Chondrocyte (in vitro differentiated cells): Measurements from ENCODE around the gene GBP6. TPM values are rescaled to one million over a fixed set of nuclear protein-coding genes. Genes with fewer than 3 reads are reported as not detected.
"Not testable (repeated sequence)": the region's sequence is repeated elsewhere in the genome, so short reads cannot be mapped to it uniquely, and the experiment has no call there.

Source experiments
- DNase-seq: peaks from one replicate; pipeline ENCODE4 v3.0.0; 2021; ENCODE audit warnings: mixed read lengths, low spot score
- H3K27ac Mint-ChIP-seq: one replicate; pipeline ENCODE4 v1.8.0; 2021; ENCODE audit warnings: mild to moderate bottlenecking, moderate library complexity, mixed read lengths; ENCODE audit not compliant: unreplicated experiment
- H3K27me3 Mint-ChIP-seq: 2 replicates; pipeline ENCODE4 v1.8.0; 2021; ENCODE audit warnings: low read depth, mixed read lengths
- H3K36me3 Mint-ChIP-seq: 2 replicates; pipeline ENCODE4 v1.8.0; 2021; ENCODE audit warnings: low read depth, mixed read lengths
- H3K4me1 Mint-ChIP-seq: 2 replicates; pipeline ENCODE4 v1.8.0; 2021; ENCODE audit warnings: low read depth, mild to moderate bottlenecking, mixed read lengths
- H3K4me3 Mint-ChIP-seq: one replicate; pipeline ENCODE4 v1.8.0; 2021; ENCODE audit warnings: mild to moderate bottlenecking, moderate library complexity, mixed read lengths; ENCODE audit not compliant: unreplicated experiment
- H3K9me3 Mint-ChIP-seq: 2 replicates; pipeline ENCODE4 v1.8.0; 2021; ENCODE audit warnings: low read depth, mixed read lengths
- CTCF ChIP-seq: fragments of 200-600 bp; sonication (generic); IDR thresholded peaks from 2 replicates; pipeline ENCODE4 v1.5.0; 2021; ENCODE audit warnings: antibody characterized with exemption, mild to moderate bottlenecking, moderate library complexity
- total RNA-seq: library from RNA; stranded (reverse); gene quantifications from 3 replicates; pipeline ENCODE4 v1.2.1, GENCODE V29; 2021

The GBP6 gene
- total RNA-seq, 1 donor from 2014 or later, result not detected

GRCh38 chr1:89337903-89338302 lies 26.0 kb upstream of the GBP6 start:
- no peaks in the 10 kb centered on the region for H3K9me3 Mint-ChIP-seq
- no peak for TF ChIP-seq CTCF
- peaks cover 10% of the 10 kb centered on the region for H3K27me3 Mint-ChIP-seq
- no peaks in the 10 kb centered on the region for H3K36me3 Mint-ChIP-seq
- no peaks in the 10 kb centered on the region for H3K4me1 Mint-ChIP-seq
- DNase-seq, result no peak
- no peak overlapping the region for H3K27ac Mint-ChIP-seq
- H3K4me3 Mint-ChIP-seq, result no peak overlapping the region

- H3K36me3 Mint-ChIP-seq, result no peaks in the 10 kb centered on the region
- H3K27ac Mint-ChIP-seq, result no peak overlapping the region
- no peaks in the 10 kb centered on the region for H3K9me3 Mint-ChIP-seq
- no peak for DNase-seq
- no peaks in the 10 kb centered on the region for H3K4me1 Mint-ChIP-seq
- peaks cover 10% of the 10 kb centered on the region for H3K27me3 Mint-ChIP-seq
- H3K4me3 Mint-ChIP-seq, result no peak overlapping the region
- no peak for TF ChIP-seq CTCF
These were observed 24.8 kb upstream of the GBP6 start for GRCh38 chr1:89339039-89339438.

- DNase-seq, H3K4me1 Mint-ChIP-seq, H3K27ac Mint-ChIP-seq, H3K36me3 Mint-ChIP-seq, H3K9me3 Mint-ChIP-seq, H3K4me3 Mint-ChIP-seq, H3K27me3 Mint-ChIP-seq: not testable (repeated sequence)
These were observed 18.4 kb upstream of the GBP6 start for GRCh38 chr1:89345479-89345878.

GRCh38 chr1:89347296-89347695 lies 16.6 kb upstream of the GBP6 start:
- no peak for DNase-seq
- H3K36me3 Mint-ChIP-seq, result no peaks in the 10 kb centered on the region
- H3K27ac Mint-ChIP-seq, result no peak overlapping the region
- TF ChIP-seq CTCF, result no peak
- no peaks in the 10 kb centered on the region for H3K4me1 Mint-ChIP-seq
- H3K4me3 Mint-ChIP-seq, result no peak overlapping the region
- peaks cover 6% of the 10 kb centered on the region for H3K27me3 Mint-ChIP-seq
- peaks cover 6% of the 10 kb centered on the region for H3K9me3 Mint-ChIP-seq

GRCh38 chr1:89350298-89350697 lies 13.6 kb upstream of the GBP6 start:
- H3K9me3 Mint-ChIP-seq, result peaks cover 3% of the 10 kb centered on the region
- no peak for TF ChIP-seq CTCF
- H3K27me3 Mint-ChIP-seq, result peaks cover 19% of the 10 kb centered on the region
- H3K36me3 Mint-ChIP-seq, result no peaks in the 10 kb centered on the region
- no peak overlapping the region for H3K4me3 Mint-ChIP-seq
- no peaks in the 10 kb centered on the region for H3K4me1 Mint-ChIP-seq
- no peak overlapping the region for H3K27ac Mint-ChIP-seq
- no peak for DNase-seq

GRCh38 chr1:89351597-89352311 lies 12.1 kb upstream of the GBP6 start:
- H3K4me3 Mint-ChIP-seq, result no peak overlapping the region
- DNase-seq, result no peak
- H3K9me3 Mint-ChIP-seq, result no peaks in the 10 kb centered on the region
- peaks cover 23% of the 10 kb centered on the region for H3K27me3 Mint-ChIP-seq
- TF ChIP-seq CTCF, result no peak
- no peaks in the 10 kb centered on the region for H3K4me1 Mint-ChIP-seq
- H3K36me3 Mint-ChIP-seq, result no peaks in the 10 kb centered on the region
- H3K27ac Mint-ChIP-seq, result no peak overlapping the region
